MM.1S (cell line): ENCODE data around the gene SLC25A1.

Experiments used
- CTCF ChIP-seq: fragments of 300-600 bp; sonication (generic); IDR thresholded peaks from 2 replicates; pipeline ENCODE4 v1.5.1; 2016; ENCODE audit warnings: antibody characterized with exemption, low read length, mixed read lengths
- EZH2phosphoT487 ChIP-seq: fragments of 300-600 bp; sonication (generic); IDR thresholded peaks from 2 replicates; pipeline ENCODE4 v1.6.1; 2018; ENCODE audit warnings: antibody characterized with exemption, low read length

- TF ChIP-seq CTCF, result no peak
- no peak for TF ChIP-seq EZH2phosphoT487
These were observed 51.1 kb downstream of the SLC25A1 start for GRCh38 chr22:19127329-19128008.
